Activated CD8-positive, alpha-beta T cell treated with anti-CD3 and anti-CD28 coated beads, Interleukin-2, amount 10 ng/mL, durations not matched to agents 7 days and 5 days (primary cell): ENCODE measurements around the gene CLDN24. TPM values are rescaled to one million over a fixed set of nuclear protein-coding genes. Genes with fewer than 3 reads are reported as not detected.
"Not testable (repeated sequence)": the region's sequence is repeated elsewhere in the genome, so short reads cannot be mapped to it uniquely, and the experiment has no call there.

Experiments used
- ATAC-seq: fragments of 150-1000 bp; cut with Tn5 transposase; one replicate; pipeline ENCODE4 v1.10.0; 2021; ENCODE audit warnings: moderate library complexity
- CTCF ChIA-PET: fragments of 350-600 bp; sonication (Branson Sonifier 250); formaldehyde crosslinking; loops from one replicate; lab custom pipeline; 2021; ENCODE audit warnings: antibody characterized with exemption; lab: Charles Lee
- POLR2A ChIA-PET: fragments of 350-600 bp; sonication (Branson Sonifier 250); formaldehyde crosslinking; loops from one replicate; lab custom pipeline; 2021; ENCODE audit warnings: antibody characterized with exemption; lab: Charles Lee
- DNase-seq: peaks from one replicate; pipeline ENCODE4 v3.0.0-alpha.2; 2020
- H3K27ac Mint-ChIP-seq: one replicate; pipeline ENCODE4 v1.8.0; 2021; ENCODE audit warnings: mild to moderate bottlenecking, mixed read lengths
- H3K27me3 Mint-ChIP-seq: one replicate; pipeline ENCODE4 v1.8.0; 2021; ENCODE audit warnings: low read depth, mixed read lengths
- H3K36me3 Mint-ChIP-seq: one replicate; pipeline ENCODE4 v1.8.0; 2021; ENCODE audit warnings: low read depth, mixed read lengths
- H3K4me1 Mint-ChIP-seq: one replicate; pipeline ENCODE4 v1.8.0; 2021; ENCODE audit warnings: low read depth, mixed read lengths
- H3K4me3 Mint-ChIP-seq: one replicate; pipeline ENCODE4 v1.8.0; 2021; ENCODE audit warnings: mild to moderate bottlenecking, mixed read lengths
- H3K9me3 Mint-ChIP-seq: one replicate; pipeline ENCODE4 v1.8.0; 2022; ENCODE audit warnings: mixed read lengths; ENCODE audit not compliant: insufficient read depth
- total RNA-seq, 2 experiments: library from RNA; stranded (reverse); gene quantifications; one replicate each; pipeline ENCODE4 v1.2.3, GENCODE V29; 2021

The CLDN24 gene
- total RNA-seq, 2 experiments from 2014 or later = not detected

DNA sequence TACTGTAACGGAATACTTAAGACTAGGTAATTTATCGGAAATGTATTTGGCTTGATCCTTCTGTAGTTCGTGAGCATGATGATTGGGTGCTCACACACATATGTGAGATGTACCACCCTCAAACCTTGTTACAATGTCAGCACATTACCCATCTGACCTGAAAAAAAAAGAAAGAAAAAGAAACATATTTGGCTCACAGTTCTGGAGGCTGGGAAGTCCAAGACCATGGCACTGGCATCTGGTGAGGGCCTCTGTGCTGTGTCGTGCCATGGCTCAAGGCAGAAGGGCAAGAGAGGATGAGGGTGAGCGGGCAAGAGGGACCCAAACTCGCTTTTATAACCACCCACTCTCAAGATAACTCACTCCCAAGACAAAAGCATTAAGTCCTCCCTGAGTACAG lies 7.0 kb upstream of the CLDN24 start:
- CTCF ChIA-PET = no interaction called here
- Mint-ChIP-seq H3K9me3 (no peaks in the 10 kb centered on the region), H3K27me3 (peaks cover 14% of the 10 kb centered on the region), H3K4me1 (no peaks in the 10 kb centered on the region), H3K4me3 (no peak overlapping the region), H3K36me3 (no peaks in the 10 kb centered on the region), H3K27ac (no peak overlapping the region)
- ATAC-seq = no peak
- POLR2A ChIA-PET = no interaction called here
- no peak for DNase-seq

DNA sequence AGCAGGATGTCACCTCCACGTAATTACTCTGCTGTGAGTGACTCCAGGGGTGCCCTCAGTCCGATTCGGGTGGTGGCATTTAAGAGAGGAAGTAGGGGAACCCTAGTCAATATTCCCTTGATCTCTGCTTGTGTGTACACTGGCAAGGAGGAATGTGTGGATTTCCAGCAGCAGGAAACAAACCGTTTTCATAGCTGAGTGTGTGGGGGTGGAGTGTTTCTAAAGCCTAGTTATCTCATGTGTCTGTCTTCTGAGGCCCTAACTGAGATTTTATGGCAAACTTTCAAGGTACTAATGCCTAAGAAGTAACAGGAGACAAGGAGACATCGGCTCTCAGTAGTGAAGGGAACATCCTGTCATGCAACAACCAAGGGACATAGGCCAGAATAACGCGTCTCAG lies 6.6 kb upstream of the CLDN24 start:
- Mint-ChIP-seq H3K27ac (no peak overlapping the region), H3K9me3 (no peaks in the 10 kb centered on the region), H3K36me3 (no peaks in the 10 kb centered on the region), H3K4me3 (no peak overlapping the region), H3K27me3 (peaks cover 11% of the 10 kb centered on the region), H3K4me1 (no peaks in the 10 kb centered on the region)
- ChIA-PET CTCF (no interaction called here), POLR2A (no interaction called here)
- ATAC-seq (no peak), DNase-seq (no peak)

DNA sequence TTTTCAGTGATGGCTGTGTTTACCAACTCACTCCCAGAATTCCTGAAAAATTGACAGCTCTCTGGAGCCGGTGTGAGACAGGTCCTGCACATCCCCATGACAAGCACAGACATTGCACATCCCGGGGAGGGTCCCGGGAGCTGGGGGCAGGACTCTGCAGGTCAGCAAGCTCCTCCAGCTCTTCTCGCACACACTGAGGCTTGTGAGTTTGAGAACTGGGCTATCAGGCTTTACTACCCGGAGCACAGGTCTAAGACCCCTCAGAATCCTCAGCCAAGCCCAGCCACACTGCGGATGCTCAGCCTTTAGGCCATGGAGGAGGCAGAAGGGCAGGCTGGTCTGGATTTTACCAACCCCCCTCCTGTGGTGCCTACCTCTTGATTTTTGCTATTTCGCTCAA lies 5.6 kb upstream of the CLDN24 start:
- DNase-seq (no peak), ATAC-seq (no peak)
- Mint-ChIP-seq H3K27me3 (peaks cover 6% of the 10 kb centered on the region), H3K4me3 (no peak overlapping the region), H3K27ac (no peak overlapping the region), H3K9me3 (no peaks in the 10 kb centered on the region), H3K4me1 (no peaks in the 10 kb centered on the region), H3K36me3 (no peaks in the 10 kb centered on the region)
- CTCF ChIA-PET = no interaction called here
- POLR2A ChIA-PET = no interaction called here

DNA sequence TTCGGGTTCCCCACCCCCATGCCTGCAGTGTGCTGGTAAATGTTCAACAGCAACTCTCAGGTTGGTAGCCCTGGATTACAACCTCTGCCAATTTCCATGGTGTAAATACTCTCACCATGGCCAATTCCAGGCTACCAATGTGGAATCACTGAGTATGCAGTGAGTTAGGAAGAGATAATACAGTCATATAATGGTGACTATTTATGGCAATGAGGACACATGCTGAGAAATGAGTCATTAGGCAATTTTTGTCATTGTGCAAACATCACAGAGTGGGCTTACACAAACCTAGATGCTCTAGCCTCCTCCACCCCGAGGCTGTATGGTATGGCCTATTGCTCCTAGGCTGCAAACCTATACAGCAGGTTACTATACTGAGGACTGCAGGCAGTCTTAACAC lies 4.6 kb upstream of the CLDN24 start:
- CTCF ChIA-PET = no interaction called here

DNA sequence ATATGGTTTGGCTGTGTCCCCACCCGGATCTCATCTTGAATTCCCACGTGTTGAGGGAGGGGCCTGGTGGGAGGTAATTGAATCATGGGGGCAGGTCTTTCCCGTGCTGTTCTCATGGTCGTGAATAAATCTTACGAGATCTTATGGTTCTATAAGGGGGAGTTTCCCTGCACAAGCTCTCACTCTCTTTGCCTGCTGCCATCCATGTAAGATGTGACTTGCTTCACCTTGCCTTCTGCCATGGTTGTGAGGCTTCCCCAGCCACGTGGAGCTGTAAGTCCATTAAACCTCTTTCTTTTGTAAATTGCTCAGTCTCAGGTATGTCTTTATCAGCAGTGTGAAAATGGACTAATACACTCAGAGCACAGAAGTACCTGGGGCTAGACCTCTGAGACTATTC lies 4.2 kb upstream of the CLDN24 start:
- H3K27ac Mint-ChIP-seq, POLR2A ChIA-PET, H3K27me3 Mint-ChIP-seq, H3K36me3 Mint-ChIP-seq, H3K9me3 Mint-ChIP-seq, H3K4me3 Mint-ChIP-seq, ATAC-seq, DNase-seq, CTCF ChIA-PET: not testable (repeated sequence)
- peaks cover 12% of the 10 kb centered on the region for H3K4me1 Mint-ChIP-seq

More for the DNA sequence above, 4.6 kb upstream of the CLDN24 start:
- POLR2A ChIA-PET = no interaction called here
- H3K9me3 Mint-ChIP-seq = no peaks in the 10 kb centered on the region
- no peak overlapping the region for H3K4me3 Mint-ChIP-seq
- no peaks in the 10 kb centered on the region for H3K36me3 Mint-ChIP-seq
- ATAC-seq (no peak), DNase-seq (no peak)
- H3K27me3 Mint-ChIP-seq = peaks cover 2% of the 10 kb centered on the region
- peaks cover 7% of the 10 kb centered on the region for H3K4me1 Mint-ChIP-seq
- H3K27ac Mint-ChIP-seq = no peak overlapping the region

DNA sequence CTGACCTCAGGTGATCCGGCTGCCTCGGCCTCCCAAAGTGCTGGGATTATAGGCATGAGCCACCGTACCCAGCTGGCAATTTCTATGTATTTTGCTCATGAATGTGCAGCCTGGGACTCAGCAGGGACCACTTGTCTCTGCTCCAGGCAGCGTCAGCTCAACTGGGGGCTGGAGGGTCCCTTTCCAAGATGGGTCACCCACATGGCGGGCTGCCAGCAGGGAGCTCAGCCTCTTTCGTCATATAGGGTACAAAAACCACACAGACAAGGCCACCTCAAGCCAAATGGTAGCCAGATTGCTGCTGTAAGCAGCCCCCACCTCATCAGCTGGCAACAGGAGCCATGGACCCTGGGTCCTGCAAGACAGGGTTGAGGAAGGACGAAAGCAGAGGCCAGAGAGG lies 2.4 kb upstream of the CLDN24 start:
- ChIA-PET POLR2A (no interaction called here), CTCF (no interaction called here)
- H3K9me3 Mint-ChIP-seq = no peaks in the 10 kb centered on the region
- peaks cover 7% of the 10 kb centered on the region for H3K27me3 Mint-ChIP-seq
- no peak overlapping the region for H3K27ac Mint-ChIP-seq
- H3K36me3 Mint-ChIP-seq = no peaks in the 10 kb centered on the region
- no peak for DNase-seq
- ATAC-seq = no peak
- no peak overlapping the region for H3K4me3 Mint-ChIP-seq
- H3K4me1 Mint-ChIP-seq = peaks cover 23% of the 10 kb centered on the region

GRCh38 chr4:183324056-183324455 lies 1.8 kb upstream of the CLDN24 start:
- ATAC-seq, H3K27ac Mint-ChIP-seq, DNase-seq, H3K27me3 Mint-ChIP-seq, H3K4me3 Mint-ChIP-seq, H3K36me3 Mint-ChIP-seq, CTCF ChIA-PET, POLR2A ChIA-PET, H3K9me3 Mint-ChIP-seq: not testable (repeated sequence)
- H3K4me1 Mint-ChIP-seq = peaks cover 23% of the 10 kb centered on the region

DNA sequence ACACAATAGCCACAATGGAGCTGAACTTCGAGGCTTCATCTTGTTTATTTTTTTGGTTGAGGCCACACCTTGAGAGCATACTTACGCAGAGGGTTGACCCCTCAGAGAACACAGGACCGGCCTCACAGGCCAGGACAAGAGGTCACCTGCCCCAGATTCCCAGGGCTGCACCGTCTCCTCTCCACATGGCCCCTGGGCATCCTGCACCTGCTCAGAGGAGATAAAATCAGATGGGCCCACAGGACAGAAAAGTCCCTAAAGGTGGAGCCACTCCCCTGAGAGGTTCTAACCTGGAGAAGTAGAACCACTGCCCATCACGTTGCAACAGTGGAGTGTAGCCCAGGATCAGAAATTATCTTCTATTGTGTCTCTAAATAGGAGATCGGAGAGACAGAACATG lies 1.1 kb upstream of the CLDN24 start:
- ChIA-PET POLR2A (interaction anchor here (1.1 kb wide), 1 partner anchor 12 kb away, joined by 4 read pairs; no protein-coding TSS in a partner anchor), CTCF (no interaction called here)
- no peak for DNase-seq
- H3K9me3 Mint-ChIP-seq = no peaks in the 10 kb centered on the region
- peaks cover 23% of the 10 kb centered on the region for H3K4me1 Mint-ChIP-seq
- H3K4me3 Mint-ChIP-seq = no peak overlapping the region
- peaks cover 13% of the 10 kb centered on the region for H3K27me3 Mint-ChIP-seq
- H3K27ac Mint-ChIP-seq = no peak overlapping the region
- no peak for ATAC-seq
- H3K36me3 Mint-ChIP-seq = no peaks in the 10 kb centered on the region

- H3K9me3 Mint-ChIP-seq = no peaks in the 10 kb centered on the region
- POLR2A ChIA-PET = no interaction called here
- DNase-seq = no peak
- peaks cover 23% of the 10 kb centered on the region for H3K4me1 Mint-ChIP-seq
- CTCF ChIA-PET = interaction anchor here (0.7 kb wide), 1 partner anchor 106 kb away, joined by 4 read pairs; no protein-coding TSS in a partner anchor
- H3K27me3 Mint-ChIP-seq = peaks cover 15% of the 10 kb centered on the region
- peak overlapping the region; percentile 27 for H3K4me3 Mint-ChIP-seq
- H3K27ac Mint-ChIP-seq = peak overlapping the region; percentile 57
- H3K36me3 Mint-ChIP-seq = no peaks in the 10 kb centered on the region
- ATAC-seq = peak; percentile 15
Measured at GRCh38 chr4:183321516-183321915, 710 bp downstream of the CLDN24 start.

- DNase-seq = no peak
Measured at GRCh38 chr4:183321079-183321478, 1.1 kb downstream of the CLDN24 start.

GRCh38 chr4:183320211-183321059 lies 1.8 kb downstream of the CLDN24 start, which contains the start of gene CLDN22:
TSS of gene CLDN22 (minus strand) at chr4:183320276. CDS start at chr4:183320218, 58 bp downstream.
- peaks cover 23% of the 10 kb centered on the region for H3K4me1 Mint-ChIP-seq
- CTCF ChIA-PET = no interaction called here
- H3K4me3 Mint-ChIP-seq = peak within 1 kb of the TSS; percentile 7
- no peaks in the 10 kb centered on the region for H3K9me3 Mint-ChIP-seq
- peaks cover 15% of the 10 kb centered on the region for H3K27me3 Mint-ChIP-seq
- H3K27ac Mint-ChIP-seq = peak within 1 kb of the TSS; percentile 57
- DNase-seq (no peak), ATAC-seq (no peak)
- POLR2A ChIA-PET = no interaction called here
- no peaks in the 10 kb centered on the region for H3K36me3 Mint-ChIP-seq

More at GRCh38 chr4:183321079-183321478, 1.1 kb downstream of the CLDN24 start:
- H3K9me3 Mint-ChIP-seq = no peaks in the 10 kb centered on the region
- peaks cover 16% of the 10 kb centered on the region for H3K27me3 Mint-ChIP-seq
- H3K36me3 Mint-ChIP-seq = no peaks in the 10 kb centered on the region
- ATAC-seq = peak; percentile 57
- H3K4me1 Mint-ChIP-seq = peaks cover 23% of the 10 kb centered on the region
- H3K27ac Mint-ChIP-seq = peak overlapping the region; percentile 57
- POLR2A ChIA-PET = no interaction called here
- CTCF ChIA-PET = no interaction called here
- H3K4me3 Mint-ChIP-seq = peak overlapping the region; percentile 27

GRCh38 chr4:183318656-183319055 lies 3.6 kb downstream of the CLDN24 start:
- Mint-ChIP-seq H3K27ac (no peak overlapping the region), H3K9me3 (no peaks in the 10 kb centered on the region), H3K4me3 (no peak overlapping the region), H3K27me3 (peaks cover 15% of the 10 kb centered on the region), H3K36me3 (no peaks in the 10 kb centered on the region), H3K4me1 (peaks cover 23% of the 10 kb centered on the region)
- ATAC-seq = no peak
- ChIA-PET POLR2A (no interaction called here), CTCF (no interaction called here)
- DNase-seq = no peak
